HFFc6 (cell line): ENCODE results near the gene DNM1L. TPM values are rescaled to one million over a fixed set of nuclear protein-coding genes. Genes with fewer than 3 reads are reported as not detected.
A peak's percentile ranks its signal among the peaks of the same experiment; 100 is the strongest.

ENCODE experiments used
- DNase-seq: peaks from one replicate; pipeline ENCODE4 v3.0.0-alpha.2; 2018
- H3K27ac Mint-ChIP-seq: 2 replicates; pipeline ENCODE4 v1.8.0; 2020; ENCODE audit warnings: mild to moderate bottlenecking, mixed read lengths
- H3K27me3 Mint-ChIP-seq: 2 replicates; pipeline ENCODE4 v1.8.0; 2021; ENCODE audit warnings: mild to moderate bottlenecking, moderate library complexity, mixed read lengths; ENCODE audit not compliant: insufficient read depth
- H3K36me3 Mint-ChIP-seq: 2 replicates; pipeline ENCODE4 v1.8.0; 2021; ENCODE audit warnings: low read depth, mixed read lengths
- H3K4me1 Mint-ChIP-seq: 2 replicates; pipeline ENCODE4 v1.8.0; 2020; ENCODE audit warnings: low read depth, mixed read lengths
- H3K4me3 Mint-ChIP-seq: 2 replicates; pipeline ENCODE4 v1.8.0; 2020; ENCODE audit warnings: mild to moderate bottlenecking, moderate library complexity, mixed read lengths
- H3K9me3 Mint-ChIP-seq: 2 replicates; pipeline ENCODE4 v1.8.0; 2020; ENCODE audit warnings: mild to moderate bottlenecking, mixed read lengths
- CTCF ChIP-seq: fragments of 200-600 bp; sonication (generic); IDR thresholded peaks from 2 replicates; pipeline ENCODE4 v1.5.0; 2021; ENCODE audit warnings: antibody characterized with exemption, mild to moderate bottlenecking
- total RNA-seq, 6 experiments: library from RNA; stranded (reverse); fragmentation: NEBNext Ultra II Directional; extraction: Animal tissue kit (Norgen Biotek cat#: 25700); gene quantifications; 2 replicates in 1 of 6; 3 replicates in 5 of 6; pipeline ENCODE4 v1.2.3, GENCODE V29; 2021

Gene DNM1L
- total RNA-seq, 6 experiments from 2014 or later: 53.3 to 62.2 (median 61.6) TPM

DNA sequence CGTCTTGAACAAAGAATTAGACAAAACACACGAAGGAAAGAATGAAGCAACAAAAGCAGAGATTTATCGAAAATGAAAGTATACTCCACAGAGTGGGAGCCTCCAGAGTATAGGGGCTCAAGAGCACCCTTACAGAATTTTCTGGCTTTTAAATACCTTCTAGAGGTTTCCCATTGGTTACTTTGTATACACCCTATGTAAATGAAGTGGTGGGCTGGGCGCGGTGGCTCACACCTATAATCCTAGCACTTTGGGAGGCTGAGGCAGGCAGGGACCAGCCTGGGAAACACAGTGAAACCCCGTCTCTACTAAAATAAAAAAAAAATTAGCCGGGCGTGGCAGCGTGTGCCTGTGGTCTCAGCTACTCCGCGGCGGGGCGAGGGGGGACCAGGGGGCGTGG is 13.1 kb upstream of the DNM1L start:
- no peak overlapping the region for H3K27ac Mint-ChIP-seq
- peaks cover 8% of the 10 kb centered on the region for H3K36me3 Mint-ChIP-seq
- H3K9me3 Mint-ChIP-seq: peaks cover 17% of the 10 kb centered on the region
- H3K4me3 Mint-ChIP-seq: no peak overlapping the region
- H3K27me3 Mint-ChIP-seq: no peaks in the 10 kb centered on the region; the same call in 1 of the 2 replicates
- no peak for DNase-seq
- peaks cover 8% of the 10 kb centered on the region for H3K4me1 Mint-ChIP-seq
- TF ChIP-seq CTCF: no peak

DNA sequence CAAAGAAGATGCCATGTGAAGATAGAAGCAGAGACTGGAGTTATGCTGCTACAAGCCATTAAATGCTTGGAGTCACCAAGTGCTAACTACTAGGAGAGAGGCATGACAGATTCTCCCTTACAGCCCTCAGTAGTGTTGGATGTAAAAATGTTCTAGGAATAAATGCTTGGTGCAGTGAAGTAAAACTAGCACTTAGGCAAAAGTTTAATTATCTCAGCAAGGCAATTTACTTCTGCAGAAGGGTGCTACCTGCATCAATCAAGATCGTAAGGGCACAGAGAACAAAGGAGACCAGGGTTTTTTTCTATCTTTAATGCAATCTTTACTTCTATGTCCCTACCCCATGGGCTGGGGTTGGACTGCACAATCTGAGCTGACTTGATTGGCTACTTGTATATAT is 9.5 kb upstream of the DNM1L start:
- Mint-ChIP-seq H3K27me3 (no peaks in the 10 kb centered on the region; the same call in 1 of the 2 replicates), H3K4me1 (peaks cover 13% of the 10 kb centered on the region), H3K27ac (no peak overlapping the region), H3K9me3 (peaks cover 17% of the 10 kb centered on the region), H3K4me3 (no peak overlapping the region), H3K36me3 (peaks cover 8% of the 10 kb centered on the region)
- TF ChIP-seq CTCF: no peak
- no peak for DNase-seq

DNA sequence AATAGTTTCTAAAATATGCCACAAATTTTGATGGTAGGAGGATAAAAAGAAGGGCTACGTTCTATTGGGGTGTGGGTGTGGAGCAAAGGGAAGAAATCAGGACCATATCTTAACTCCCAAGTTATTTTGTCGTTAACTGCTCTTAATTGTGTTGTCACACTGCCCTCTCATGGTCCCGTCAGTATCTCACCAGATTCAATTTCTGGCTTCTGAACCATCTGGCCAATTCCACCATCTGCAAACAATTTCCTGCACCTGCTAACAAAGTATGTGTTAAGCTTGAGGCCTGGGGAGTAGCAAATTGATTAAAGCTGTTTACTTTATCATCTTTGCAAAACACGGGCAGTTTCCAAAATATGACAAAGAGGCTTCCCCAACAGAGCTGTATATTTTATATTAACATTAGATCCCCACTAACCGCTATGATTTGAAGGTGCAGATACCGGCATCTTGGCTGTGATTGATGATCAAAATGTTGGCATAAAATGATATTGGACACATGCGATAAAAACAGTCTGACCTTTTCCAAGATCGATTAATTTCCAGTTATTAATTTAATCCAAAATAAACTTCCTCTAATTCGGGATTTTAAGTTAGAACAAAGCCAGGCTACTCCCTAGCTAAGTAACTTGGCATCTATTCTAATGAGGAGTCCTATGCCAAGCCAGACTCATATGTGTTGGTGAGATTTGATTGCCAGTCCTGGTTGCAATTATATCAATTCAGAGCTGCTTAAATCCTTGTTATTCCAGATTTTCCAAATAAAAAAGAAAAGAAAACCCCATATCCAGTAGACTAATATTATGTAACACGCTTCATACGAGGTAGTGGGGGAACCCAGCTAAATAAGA is 6.9 kb upstream of the DNM1L start:
- H3K36me3 Mint-ChIP-seq: peaks cover 8% of the 10 kb centered on the region

GRCh38 chr12:32679920-32680237 is 778 bp downstream of the DNM1L start:
- Mint-ChIP-seq H3K4me3 (peak overlapping the region; percentile 96), H3K36me3 (no peaks in the 10 kb centered on the region)
- DNase-seq: no peak

More for the DNA sequence above, 6.9 kb upstream of the DNM1L start:
- Mint-ChIP-seq H3K27ac (no peak overlapping the region), H3K4me3 (no peak overlapping the region), H3K9me3 (peaks cover 17% of the 10 kb centered on the region), H3K27me3 (no peaks in the 10 kb centered on the region; the same call in 1 of the 2 replicates), H3K4me1 (peaks cover 16% of the 10 kb centered on the region)
- TF ChIP-seq CTCF: peak; percentile 78
- peak; percentile 56 for DNase-seq

GRCh38 chr12:32680787-32681186 is 1.7 kb downstream of the DNM1L start:
- Mint-ChIP-seq H3K27ac (peak overlapping the region; percentile 89), H3K4me1 (peaks cover 37% of the 10 kb centered on the region), H3K4me3 (peak overlapping the region; percentile 96), H3K9me3 (peaks cover 6% of the 10 kb centered on the region; the same call in 1 of the 2 replicates), H3K36me3 (no peaks in the 10 kb centered on the region), H3K27me3 (no peaks in the 10 kb centered on the region; the same call in 1 of the 2 replicates)
- DNase-seq: no peak
- TF ChIP-seq CTCF: no peak

More at GRCh38 chr12:32679920-32680237, 778 bp downstream of the DNM1L start:
- no peak for TF ChIP-seq CTCF
- no peaks in the 10 kb centered on the region; the same call in 1 of the 2 replicates for H3K27me3 Mint-ChIP-seq
- H3K27ac Mint-ChIP-seq: peak overlapping the region; percentile 89
- peaks cover 41% of the 10 kb centered on the region for H3K4me1 Mint-ChIP-seq
- H3K9me3 Mint-ChIP-seq: peaks cover 6% of the 10 kb centered on the region; the same call in 1 of the 2 replicates
